A673 (cell line): Measurements from ENCODE around the gene GRIN3A. TPM values are rescaled to one million over a fixed set of nuclear protein-coding genes. Genes with fewer than 3 reads are reported as not detected.

Experiments
- BruUV-seq: library from RNA; stranded (reverse); fragments of 400-500 nt; replicated peaks from 2 replicates; lab custom pipeline; 2021; lab: Mats Ljungman, UMichigan
- CTCF ChIA-PET: fragments of 300-600 bp; sonication (Branson Sonifier 250); formaldehyde crosslinking; loops from one replicate; lab custom pipeline; 2022; ENCODE audit warnings: antibody characterized with exemption; lab: Charles Lee
- POLR2A ChIA-PET: fragments of 300-600 bp; sonication (Branson Sonifier 250); formaldehyde crosslinking; loops from one replicate; lab custom pipeline; 2022; ENCODE audit warnings: antibody characterized with exemption; ENCODE audit not compliant: low non-redundant PET; lab: Charles Lee
- DNase-seq: peaks from one replicate; pipeline ENCODE4 v3.0.0-alpha.2; 2015; ENCODE audit warnings: low spot score
- H3K27ac ChIP-seq: fragments of 200-600 bp; sonication (generic); 2 replicates; pipeline ENCODE4 v1.5.1; 2016; ENCODE audit warnings: mixed run types, low read depth, mild to moderate bottlenecking, mixed read lengths, antibody characterized with exemption, low read length; ENCODE audit not compliant: poor library complexity, severe bottlenecking
- H3K27me3 ChIP-seq: fragments of 200-600 bp; sonication (generic); replicated peaks from 2 replicates; pipeline ENCODE4 v1.6.1; 2017; ENCODE audit warnings: mixed run types, low read depth, mild to moderate bottlenecking, mixed read lengths, antibody characterized with exemption, low read length; ENCODE audit not compliant: insufficient read depth, poor library complexity
- H3K36me3 ChIP-seq: fragments of 200-600 bp; sonication (generic); 2 replicates; pipeline ENCODE4 v1.6.1; 2016; ENCODE audit warnings: mixed run types, mild to moderate bottlenecking, mixed read lengths, antibody characterized with exemption, low read length; ENCODE audit not compliant: insufficient read depth, poor library complexity, severe bottlenecking
- H3K4me1 ChIP-seq: fragments of 200-600 bp; sonication (generic); 2 replicates; pipeline ENCODE4 v1.6.1; 2017; ENCODE audit warnings: mixed run types, mild to moderate bottlenecking, mixed read lengths, antibody characterized with exemption, low read length; ENCODE audit not compliant: insufficient read depth, poor library complexity, severe bottlenecking
- H3K4me3 ChIP-seq: fragments of 200-600 bp; sonication (generic); 2 replicates; pipeline ENCODE4 v1.5.1; 2016; ENCODE audit warnings: low read depth, mixed run types, mild to moderate bottlenecking, mixed read lengths, low read length; ENCODE audit not compliant: poor library complexity, severe bottlenecking
- H3K9me3 ChIP-seq: fragments of 200-600 bp; sonication (generic); 2 replicates; pipeline ENCODE4 v1.6.1; 2016; ENCODE audit warnings: mixed run types, low read depth, mild to moderate bottlenecking, mixed read lengths, antibody characterized with exemption, low read length; ENCODE audit not compliant: poor library complexity, severe bottlenecking
- CTCF ChIP-seq: fragments of 300-800, 200-600 bp; sonication (generic); conservative IDR thresholded peaks from 2 replicates; pipeline ENCODE4 v1.5.1; 2017; ENCODE audit warnings: low read depth, mild to moderate bottlenecking, antibody characterized with exemption, low read length, moderate library complexity, mixed read lengths
- EZH2 ChIP-seq: fragments of 200-600 bp; sonication (generic); IDR thresholded peaks from 2 replicates; pipeline ENCODE4 v1.6.1; 2017; ENCODE audit warnings: borderline replicate concordance, low read depth, mild to moderate bottlenecking, mixed read lengths, antibody characterized with exemption, low read length; ENCODE audit not compliant: poor library complexity, severe bottlenecking
- intact Hi-C: fragments of 100-400 bp; cut with micrococcal nuclease; formaldehyde crosslinking; loops from one replicate; pipeline ENCODE4 v1.10.0; 2022; ENCODE audit not compliant: unreplicated experiment
- total RNA-seq: library from RNA; stranded (reverse); gene quantifications from 2 replicates; pipeline ENCODE4 v1.2.3, GENCODE V29; 2021

Gene GRIN3A
- total RNA-seq, 1 experiment from 2014 or later: not detected

- no peak overlapping the region for H3K4me3 ChIP-seq
- no peak overlapping the region for H3K27ac ChIP-seq
- H3K27me3 ChIP-seq: no peaks in the 10 kb centered on the region
- CTCF ChIA-PET: no interaction called here
- no peak for DNase-seq
- H3K36me3 ChIP-seq: no peaks in the 10 kb centered on the region
- H3K4me1 ChIP-seq: no peaks in the 10 kb centered on the region
- intact Hi-C loops: no loop called here
- POLR2A ChIA-PET: no interaction called here
- no peaks in the 10 kb centered on the region for H3K9me3 ChIP-seq
- BruUV-seq: no TSS peak
- TF ChIP-seq CTCF: no peak
- no peak for TF ChIP-seq EZH2
Measured at GRCh38 chr9:101764472-101764871, 26.0 kb upstream of the GRIN3A start.

GRCh38 chr9:101758304-101758930 lies 20.0 kb upstream of the GRIN3A start:
- Histone ChIP-seq H3K27ac (no peak overlapping the region), H3K4me3 (no peak overlapping the region), H3K4me1 (no peaks in the 10 kb centered on the region), H3K27me3 (peaks cover 10% of the 10 kb centered on the region), H3K9me3 (no peaks in the 10 kb centered on the region), H3K36me3 (no peaks in the 10 kb centered on the region)
- BruUV-seq: no TSS peak
- intact Hi-C loops: no loop called here
- ChIA-PET POLR2A (no interaction called here), CTCF (no interaction called here)
- TF ChIP-seq EZH2 (no peak), CTCF (no peak)
- peak; percentile 49 for DNase-seq

GRCh38 chr9:101753716-101754115 lies 15.3 kb upstream of the GRIN3A start:
- TF ChIP-seq EZH2 (no peak), CTCF (no peak)
- H3K4me3 ChIP-seq: no peak overlapping the region
- H3K9me3 ChIP-seq: no peaks in the 10 kb centered on the region
- no TSS peak for BruUV-seq
- no peaks in the 10 kb centered on the region for H3K36me3 ChIP-seq
- intact Hi-C loops: no loop called here
- no peak for DNase-seq
- peaks cover 16% of the 10 kb centered on the region for H3K27me3 ChIP-seq
- no peak overlapping the region for H3K27ac ChIP-seq
- CTCF ChIA-PET: no interaction called here
- POLR2A ChIA-PET: no interaction called here
- H3K4me1 ChIP-seq: no peaks in the 10 kb centered on the region
